IPS-11a (cell line): ENCODE data around the gene SNRNP48.

Source experiments
- H3K4me3 ChIP-seq: one replicate; pipeline ENCODE4 v1.5.1; 2013; ENCODE audit warnings: low read depth, low read length, control low read depth

The SNRNP48 gene

GRCh38 chr6:7558781-7559180, 31.2 kb upstream of the SNRNP48 start:
- no peak overlapping the region for H3K4me3 ChIP-seq

- H3K4me3 ChIP-seq: no peak overlapping the region
Measured at GRCh38 chr6:7559196-7559595, 30.8 kb upstream of the SNRNP48 start.

GRCh38 chr6:7559651-7560385, 30.2 kb upstream of the SNRNP48 start:
- H3K4me3 ChIP-seq: no peak overlapping the region

- H3K4me3 ChIP-seq: no peak overlapping the region
Measured at GRCh38 chr6:7561153-7561964, 28.6 kb upstream of the SNRNP48 start.

GRCh38 chr6:7562769-7563168, 27.2 kb upstream of the SNRNP48 start:
- H3K4me3 ChIP-seq: no peak overlapping the region

- H3K4me3 ChIP-seq: no peak overlapping the region
Measured at GRCh38 chr6:7566107-7566506, 23.9 kb upstream of the SNRNP48 start.

GRCh38 chr6:7566617-7567173, 23.3 kb upstream of the SNRNP48 start:
- no peak overlapping the region for H3K4me3 ChIP-seq

- no peak overlapping the region for H3K4me3 ChIP-seq
Measured at GRCh38 chr6:7568021-7568420, 22.0 kb upstream of the SNRNP48 start.

- no peak overlapping the region for H3K4me3 ChIP-seq
Measured at GRCh38 chr6:7569082-7569481, 20.9 kb upstream of the SNRNP48 start.

GRCh38 chr6:7572213-7572943, 17.6 kb upstream of the SNRNP48 start:
- no peak overlapping the region for H3K4me3 ChIP-seq

GRCh38 chr6:7574500-7574899, 15.5 kb upstream of the SNRNP48 start:
- no peak overlapping the region for H3K4me3 ChIP-seq

- no peak overlapping the region for H3K4me3 ChIP-seq
Measured at GRCh38 chr6:7578516-7578915, 11.5 kb upstream of the SNRNP48 start.

GRCh38 chr6:7578931-7579330, 11.1 kb upstream of the SNRNP48 start:
- H3K4me3 ChIP-seq: no peak overlapping the region

GRCh38 chr6:7579851-7580250, 10.1 kb upstream of the SNRNP48 start:
- no peak overlapping the region for H3K4me3 ChIP-seq

- H3K4me3 ChIP-seq: no peak overlapping the region
Measured at GRCh38 chr6:7580537-7580926, 9.5 kb upstream of the SNRNP48 start.

- H3K4me3 ChIP-seq: no peak overlapping the region
Measured at GRCh38 chr6:7580927-7581618, 8.9 kb upstream of the SNRNP48 start.

GRCh38 chr6:7585287-7585930, 4.6 kb upstream of the SNRNP48 start:
- H3K4me3 ChIP-seq: no peak overlapping the region

GRCh38 chr6:7587631-7588100, 2.3 kb upstream of the SNRNP48 start:
- no peak overlapping the region for H3K4me3 ChIP-seq

- H3K4me3 ChIP-seq: no peak overlapping the region
Measured at GRCh38 chr6:7588506-7588905, 1.5 kb upstream of the SNRNP48 start.

GRCh38 chr6:7589221-7589620, 777 bp upstream of the SNRNP48 start:
- H3K4me3 ChIP-seq: no peak overlapping the region
